Spleen (tissue), 11 donors: Measurements from ENCODE around the gene CCDC188. TPM values are rescaled to one million over a fixed set of nuclear protein-coding genes. Genes with fewer than 3 reads are reported as not detected.

Experiments
- DNase-seq: peaks from one replicate; pipeline ENCODE4 v3.0.0-alpha.2; 2020
- H3K27ac ChIP-seq, 8 donors: fragments of 200-600 bp; sonication (generic) in 7 of 8; 1 replicate in 4 of 8; 2 replicates in 4 of 8; pipeline versions ENCODE4 v1.5.0 to v1.8.0; 2016 to 2021; ENCODE audit warnings: inconsistent platforms in 4 of 8, mild to moderate bottlenecking in 4 of 8, moderate library complexity in 1 of 8
- H3K27me3 ChIP-seq, 7 donors: fragments of 200-600 bp; sonication (generic) in 6 of 7; replicated peaks in 1 of 7; 1 replicate in 4 of 7; 2 replicates in 3 of 7; pipeline versions ENCODE4 v1.5.0 to v1.8.0; 2016 to 2021; ENCODE audit warnings: inconsistent platforms in 3 of 7, mild to moderate bottlenecking in 1 of 7
- H3K36me3 ChIP-seq, 6 donors: fragments of 200-600 bp; sonication (generic) in 5 of 6; 1 replicate in 4 of 6; 2 replicates in 2 of 6; pipeline versions ENCODE4 v1.5.0 to v1.8.0; 2016 to 2021; ENCODE audit warnings: inconsistent platforms in 2 of 6
- H3K4me1 ChIP-seq, 6 donors: fragments of 200-600 bp; sonication (generic) in 5 of 6; 1 replicate in 3 of 6; 2 replicates in 3 of 6; pipeline versions ENCODE4 v1.5.0 to v1.8.0; 2016 to 2021; ENCODE audit warnings: inconsistent platforms in 3 of 6
- H3K4me3 ChIP-seq, 8 donors: fragments of 200-600 bp; sonication (generic) in 7 of 8; 1 replicate in 4 of 8; 2 replicates in 4 of 8; pipeline versions ENCODE4 v1.5.0 to v1.8.0; 2016 to 2021; ENCODE audit warnings: inconsistent platforms in 4 of 8, mild to moderate bottlenecking in 4 of 8, moderate library complexity in 2 of 8
- H3K9me3 ChIP-seq, 8 donors: fragments of 200-600 bp; sonication (generic) in 7 of 8; 1 replicate in 4 of 8; 2 replicates in 4 of 8; pipeline versions ENCODE4 v1.5.0 to v1.8.0; 2016 to 2021; ENCODE audit warnings: inconsistent platforms in 4 of 8
- CTCF ChIP-seq, 11 experiments: fragments of 200-600 bp in 7 of 11; fragments of 450-650 bp in 4 of 11; sonication (generic) in 4 of 11; IDR thresholded peaks in 8 of 11; conservative IDR thresholded peaks in 3 of 11; 1 replicate in 7 of 11; 2 replicates in 4 of 11; pipeline versions ENCODE4 v1.4.0 to v1.8.0; 2016 to 2021; ENCODE audit warnings: antibody characterized with exemption in 11 of 11, inconsistent platforms in 4 of 11, mild to moderate bottlenecking in 1 of 11
- POLR2A ChIP-seq, 3 donors: fragments of 450-650 bp; IDR thresholded peaks; one replicate each; pipeline ENCODE4 v1.5.1; 2017; ENCODE audit warnings: antibody characterized with exemption in 3 of 3, mild to moderate bottlenecking in 1 of 3
- POLR2AphosphoS5 ChIP-seq, 3 donors: sonication (generic); formaldehyde crosslinking; IDR thresholded peaks; one replicate each; pipeline ENCODE4 v1.5.1; 2017; ENCODE audit warnings: antibody characterized with exemption in 3 of 3
- WGBS, 5 donors: extraction: QIAGEN DNeasy Blood & Tissue Kit in 3 of 5; methylation state at CpG; one replicate each; pipeline versions ENCODE4 v1.1.5 to v1.1.7; 2013 to 2018; 5-methylcytosine and 5-hydroxymethylcytosine counted together
- intact Hi-C: fragments of 100-400 bp; cut with DNase I; formaldehyde crosslinking; loops from one replicate; pipeline ENCODE4 v1.15.0; 2023; ENCODE audit warnings: low total_unique reads
- polyA plus RNA-seq, 3 donors: library from polyadenylated mRNA; stranded (reverse); fragments of 200-250 nt; gene quantifications; one replicate each; pipeline ENCODE4 v1.2.1, GENCODE V29; 2013
- total RNA-seq, 7 donors: library from RNA; depleted of rRNA in 3 of 7; stranded (reverse); fragments of >200 nt in 3 of 7; fragmentation: NEBNext Ultra II Directional in 4 of 7; extraction: Animal tissue kit (Norgen Biotek cat#: 25700) in 4 of 7; gene quantifications; one replicate each; pipeline versions ENCODE4 v1.1.0 to v1.2.1, GENCODE V29; 2016 to 2021
- donor health status: healthy with polysubstance abuse.
- donor health status: DM: no; HTN: no; CAD: no; lungs with moderate emphysema.
- donor health status: DM: no; HTN: no; CAD: no.
- donor health status: Bipolar disorder and iron deficiency.
- donor health status: healthy.
- donor health status: DM: no; HTN: no; CAD: no.
- donor health status: DM: yes; HTN: yes; CAD: no.

CCDC188 gene
- total and polyA plus RNA-seq, 10 donors = 0.29 to 7.6 (median 1.8) TPM; not detected in 1

- H3K4me3 ChIP-seq = no peak overlapping the region
- no peaks in the 10 kb centered on the region for H3K9me3 ChIP-seq
- TF ChIP-seq CTCF (IDR thresholded peaks at IDR 0.05 in 8 of 11, conservative IDR thresholded peaks at IDR 0.05 in 3 of 11) = no peak
- TF ChIP-seq POLR2A (IDR thresholded peaks at IDR 0.05) = no peak
- no peak for TF ChIP-seq POLR2AphosphoS5 (IDR thresholded peaks at IDR 0.05)
- peaks cover 0 to 9% (median 0%) of the 10 kb centered on the region in 6 donors for H3K4me1 ChIP-seq
- no peak for DNase-seq
- H3K36me3 ChIP-seq = peaks cover 0 to 69% (median 22%) of the 10 kb centered on the region in 6 donors
- 88 to 98% (median 90%) methylated on average over 7 to 19 of the region's 19 CpGs for WGBS, 5 donors
- intact Hi-C loops = no loop called here
- H3K27me3 ChIP-seq = no peaks in the 10 kb centered on the region
- no peak overlapping the region for H3K27ac ChIP-seq
Observed at GRCh38 chr22:20143883-20144665, 6.8 kb downstream of the CCDC188 start.

DNA sequence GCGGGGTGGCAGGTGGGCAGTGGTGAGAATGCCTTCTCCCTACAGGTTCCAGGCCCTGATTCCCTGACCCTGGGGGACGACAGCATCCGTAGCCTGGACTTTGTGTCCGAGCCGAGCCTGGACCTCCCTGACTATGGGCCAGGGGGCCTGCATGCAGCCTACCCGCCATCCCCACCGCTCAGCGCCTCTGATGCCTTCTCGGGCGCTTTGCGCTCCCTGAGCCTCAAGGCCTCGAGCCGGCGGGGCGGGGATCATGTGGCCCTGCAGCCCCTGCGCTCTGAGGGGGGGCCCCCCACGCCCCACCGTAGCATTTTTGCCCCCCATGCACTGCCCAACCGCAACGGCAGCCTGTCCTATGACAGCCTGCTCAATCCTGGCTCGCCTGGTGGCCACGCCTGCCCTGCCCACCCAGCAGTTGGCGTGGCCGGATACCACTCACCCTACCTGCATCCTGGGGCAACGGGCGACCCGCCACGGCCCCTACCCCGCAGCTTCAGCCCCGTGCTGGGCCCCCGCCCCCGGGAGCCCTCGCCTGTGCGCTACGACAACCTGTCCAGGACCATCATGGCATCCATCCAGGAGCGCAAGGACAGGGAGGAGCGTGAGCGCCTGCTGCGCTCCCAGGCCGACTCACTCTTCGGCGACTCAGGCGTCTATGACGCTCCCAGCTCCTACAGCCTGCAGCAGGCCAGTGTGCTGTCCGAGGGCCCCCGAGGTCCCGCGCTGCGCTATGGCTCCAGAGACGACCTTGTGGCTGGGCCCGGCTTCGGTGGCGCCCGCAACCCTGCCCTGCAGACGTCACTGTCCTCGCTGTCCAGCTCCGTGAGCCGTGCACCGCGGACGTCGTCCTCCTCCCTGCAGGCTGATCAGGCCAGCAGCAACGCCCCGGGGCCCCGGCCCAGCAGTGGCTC is 7.9 kb downstream of the CCDC188 start:
- no peak overlapping the region for H3K4me3 ChIP-seq
- H3K27ac ChIP-seq = no peak overlapping the region
- H3K36me3 ChIP-seq = peaks cover 0 to 70% (median 22%) of the 10 kb centered on the region in 6 donors
- intact Hi-C loops = no loop called here
- no peaks in the 10 kb centered on the region for H3K9me3 ChIP-seq
- TF ChIP-seq POLR2A (IDR thresholded peaks at IDR 0.05) = no peak
- TF ChIP-seq POLR2AphosphoS5 (IDR thresholded peaks at IDR 0.05) = no peak
- no peak for TF ChIP-seq CTCF (IDR thresholded peaks at IDR 0.05 in 8 of 11, conservative IDR thresholded peaks at IDR 0.05 in 3 of 11)
- H3K27me3 ChIP-seq = no peaks in the 10 kb centered on the region
- DNase-seq = no peak
- WGBS, 5 donors = 92 to 96% (median 93%) methylated on average over 51 to 65 of the region's 65 CpGs
- peaks cover 0 to 17% (median 7%) of the 10 kb centered on the region in 6 donors for H3K4me1 ChIP-seq

DNA sequence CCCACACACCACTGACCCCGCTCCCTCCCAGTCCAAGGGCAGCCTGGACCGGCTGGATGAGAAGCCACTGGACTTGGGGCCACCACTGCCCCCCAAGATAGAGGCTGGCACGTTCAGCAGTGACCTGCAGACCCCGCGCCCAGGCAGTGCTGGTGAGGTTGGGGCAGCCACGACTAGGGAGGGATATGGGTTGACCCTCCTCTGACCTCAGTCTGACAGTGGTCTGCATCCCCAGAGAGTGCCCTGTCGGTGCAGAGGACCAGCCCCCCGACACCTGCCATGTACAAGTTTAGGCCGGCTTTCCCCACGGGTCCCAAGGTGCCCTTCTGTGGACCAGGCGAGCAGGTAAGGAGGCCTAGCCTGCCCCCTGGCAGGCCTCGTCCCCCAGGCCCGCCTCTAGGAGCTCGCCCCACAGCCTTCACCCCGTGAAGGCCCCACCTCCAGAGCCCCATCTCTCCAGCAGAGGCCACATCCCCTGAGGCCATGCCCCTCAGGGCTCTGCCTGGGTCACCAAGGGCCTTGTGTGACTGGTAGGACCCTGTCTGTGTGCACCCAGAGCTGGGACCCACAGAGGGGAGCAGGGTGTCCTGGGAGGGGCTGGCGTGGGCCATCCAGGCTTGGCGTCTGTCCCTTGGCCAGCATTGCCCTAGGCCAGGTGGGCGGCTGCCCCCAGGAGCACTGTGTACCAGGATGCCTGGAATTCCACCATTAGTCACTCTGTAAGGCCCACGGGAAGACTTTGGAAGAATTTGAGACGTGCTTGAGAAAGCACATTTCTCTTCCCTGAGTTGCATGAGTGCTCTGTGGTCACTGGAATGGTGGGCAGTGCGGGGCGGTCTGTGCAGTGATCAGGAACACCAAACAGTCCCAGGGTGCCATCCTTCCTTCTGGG is 9.4 kb downstream of the CCDC188 start:
- DNase-seq = no peak
- peaks cover 5 to 25% (median 21%) of the 10 kb centered on the region in 6 donors for H3K4me1 ChIP-seq
- TF ChIP-seq POLR2AphosphoS5 (IDR thresholded peaks at IDR 0.05) = no peak
- no peak for TF ChIP-seq POLR2A (IDR thresholded peaks at IDR 0.05)
- TF ChIP-seq CTCF (IDR thresholded peaks at IDR 0.05 in 8 of 11, conservative IDR thresholded peaks at IDR 0.05 in 3 of 11) = no peak
- no peaks in the 10 kb centered on the region for H3K9me3 ChIP-seq
- 85 to 91% (median 89%) methylated on average over 8 to 22 of the region's 22 CpGs for WGBS, 5 donors
- intact Hi-C loops = no loop called here
- H3K27me3 ChIP-seq = no peaks in the 10 kb centered on the region
- H3K36me3 ChIP-seq = peaks cover 0 to 70% (median 22%) of the 10 kb centered on the region in 6 donors
- no peak overlapping the region for H3K4me3 ChIP-seq
- H3K27ac ChIP-seq = no peak overlapping the region
